ENCODE results near the gene UCN2. TPM values are rescaled to one million over a fixed set of nuclear protein-coding genes. Genes with fewer than 3 reads are reported as not detected.
A peak's percentile ranks its signal among the peaks of the same experiment; 100 is the strongest.

UCN2 gene
- total RNA-seq, 1 experiment from 2014 or later = 0.68 TPM

- Mint-ChIP-seq H3K4me3 (no peak overlapping the region), H3K36me3 (ENCODE audit: insufficient read depth in 1 of 3, low read depth in 3 of 3) (peaks cover 0 to 21% (median 6%) of the 10 kb centered on the region in 3 experiments; a peak in 5 of 7 replicates), H3K27me3 (ENCODE audit: low read depth) (peaks cover 4% of the 10 kb centered on the region; the same call in 1 of the 2 replicates), H3K9me3 (no peaks in the 10 kb centered on the region), H3K27ac (0 out of 7 replicates have a peak overlapping the region, but pooled peaks of 1 of the 3 experiments have one; percentile 28), H3K4me1 (peaks cover 19 to 26% of the 10 kb centered on the region in 2 experiments)
- Histone ChIP-seq H2BK15ac (ENCODE audit: low read depth, low read length) (no peak overlapping the region), H3K79me1 (ENCODE audit: insufficient read depth, low read depth, low read length, poor library complexity, severe bottlenecking) (no peaks in the 10 kb centered on the region), H4K5ac (ENCODE audit: insufficient read length, low read depth, low read length) (no peak overlapping the region), H2AK5ac (ENCODE audit: insufficient read length, low read length) (no peak overlapping the region), H3K14ac (ENCODE audit: insufficient read depth, low read length) (no peak overlapping the region), H4K20me1 (ENCODE audit: control insufficient read depth, insufficient read depth, insufficient read length) (no peaks in the 10 kb centered on the region), H3K27me3 (ENCODE audit: insufficient read depth, low read length) (no peaks in the 10 kb centered on the region), H3K23me2 (ENCODE audit: insufficient read length, low read depth, low read length, poor library complexity, severe bottlenecking) (no peaks in the 10 kb centered on the region), H3K9me3 (ENCODE audit: control insufficient read depth, low read depth, low read length) (no peaks in the 10 kb centered on the region), H3K27ac (ENCODE audit: insufficient read length, low read depth, low read length) (no peak overlapping the region), H3K18ac (ENCODE audit: insufficient read length, low read depth, low read length) (no peak overlapping the region), H3K4ac (ENCODE audit: low read depth, low read length) (no peak overlapping the region), H2BK20ac (ENCODE audit: low read depth, low read length, poor library complexity, severe bottlenecking) (no peak overlapping the region), H2BK12ac (ENCODE audit: insufficient read length, low read depth, low read length) (no peak overlapping the region), H3K4me1 (ENCODE audit: insufficient read depth, low read length) (no peaks in the 10 kb centered on the region), H4K8ac (replicated peaks; ENCODE audit: insufficient read length, low read depth, low read length) (no peak overlapping the region), H3K23ac (ENCODE audit: insufficient read length, low read depth, low read length) (no peak overlapping the region), H3K4me2 (ENCODE audit: insufficient read depth, insufficient read length, low read length) (no peak overlapping the region), H3K56ac (ENCODE audit: insufficient read length, low read depth, low read length) (no peak overlapping the region), H3K79me2 (ENCODE audit: insufficient read depth, low read length) (no peaks in the 10 kb centered on the region), H4K91ac (ENCODE audit: insufficient read length, low read depth, low read length) (no peak overlapping the region), H2BK5ac (ENCODE audit: insufficient read length, low read length) (no peak overlapping the region), H3K9ac (ENCODE audit: extremely low read depth, insufficient read length, low read length) (no peak overlapping the region), H2AFZ (ENCODE audit: low read length) (no peak overlapping the region), H2BK120ac (ENCODE audit: low read depth, low read length, poor library complexity, severe bottlenecking) (no peak overlapping the region), H3T11ph (ENCODE audit: low read length) (no peak overlapping the region)
- WGBS (ENCODE audit: extremely low coverage, insufficient read length, low lambda C conversion rate) = no CpG with 5 or more reads among the region's 9 CpGs
- no peak for DNase-seq
- no peak for TF ChIP-seq CTCF (conservative IDR thresholded peaks at IDR 0.05)
These were observed 29.8 kb upstream of the UCN2 start for GRCh38 chr3:48593337-48593736.
